Chondrocyte (in vitro differentiated cells): ENCODE results near the gene RAB5IF. TPM values are rescaled to one million over a fixed set of nuclear protein-coding genes. Genes with fewer than 3 reads are reported as not detected.

ENCODE experiments used
- DNase-seq: peaks from one replicate; pipeline ENCODE4 v3.0.0; 2021; ENCODE audit warnings: mixed read lengths, low spot score
- H3K27ac Mint-ChIP-seq: one replicate; pipeline ENCODE4 v1.8.0; 2021; ENCODE audit warnings: mild to moderate bottlenecking, moderate library complexity, mixed read lengths; ENCODE audit not compliant: unreplicated experiment
- H3K27me3 Mint-ChIP-seq: 2 replicates; pipeline ENCODE4 v1.8.0; 2021; ENCODE audit warnings: low read depth, mixed read lengths
- H3K36me3 Mint-ChIP-seq: 2 replicates; pipeline ENCODE4 v1.8.0; 2021; ENCODE audit warnings: low read depth, mixed read lengths
- H3K4me1 Mint-ChIP-seq: 2 replicates; pipeline ENCODE4 v1.8.0; 2021; ENCODE audit warnings: low read depth, mild to moderate bottlenecking, mixed read lengths
- H3K4me3 Mint-ChIP-seq: one replicate; pipeline ENCODE4 v1.8.0; 2021; ENCODE audit warnings: mild to moderate bottlenecking, moderate library complexity, mixed read lengths; ENCODE audit not compliant: unreplicated experiment
- H3K9me3 Mint-ChIP-seq: 2 replicates; pipeline ENCODE4 v1.8.0; 2021; ENCODE audit warnings: low read depth, mixed read lengths
- total RNA-seq: library from RNA; stranded (reverse); gene quantifications from 3 replicates; pipeline ENCODE4 v1.2.1, GENCODE V29; 2021
- TF ChIP-seq, protein P1 (sequence below): fragments of 200-600 bp; sonication (generic); IDR thresholded peaks from 2 replicates; pipeline ENCODE4 v1.5.0; 2021; ENCODE audit warnings: antibody characterized with exemption, mild to moderate bottlenecking, moderate library complexity

Gene RAB5IF
- total RNA-seq, 1 donor from 2014 or later, result 71.5 TPM

- TF ChIP-seq, protein P1, sequence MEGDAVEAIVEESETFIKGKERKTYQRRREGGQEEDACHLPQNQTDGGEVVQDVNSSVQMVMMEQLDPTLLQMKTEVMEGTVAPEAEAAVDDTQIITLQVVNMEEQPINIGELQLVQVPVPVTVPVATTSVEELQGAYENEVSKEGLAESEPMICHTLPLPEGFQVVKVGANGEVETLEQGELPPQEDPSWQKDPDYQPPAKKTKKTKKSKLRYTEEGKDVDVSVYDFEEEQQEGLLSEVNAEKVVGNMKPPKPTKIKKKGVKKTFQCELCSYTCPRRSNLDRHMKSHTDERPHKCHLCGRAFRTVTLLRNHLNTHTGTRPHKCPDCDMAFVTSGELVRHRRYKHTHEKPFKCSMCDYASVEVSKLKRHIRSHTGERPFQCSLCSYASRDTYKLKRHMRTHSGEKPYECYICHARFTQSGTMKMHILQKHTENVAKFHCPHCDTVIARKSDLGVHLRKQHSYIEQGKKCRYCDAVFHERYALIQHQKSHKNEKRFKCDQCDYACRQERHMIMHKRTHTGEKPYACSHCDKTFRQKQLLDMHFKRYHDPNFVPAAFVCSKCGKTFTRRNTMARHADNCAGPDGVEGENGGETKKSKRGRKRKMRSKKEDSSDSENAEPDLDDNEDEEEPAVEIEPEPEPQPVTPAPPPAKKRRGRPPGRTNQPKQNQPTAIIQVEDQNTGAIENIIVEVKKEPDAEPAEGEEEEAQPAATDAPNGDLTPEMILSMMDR, result no peak
- Mint-ChIP-seq H3K36me3 (peaks cover 18% of the 10 kb centered on the region), H3K27ac (no peak overlapping the region), H3K4me1 (peaks cover 10% of the 10 kb centered on the region), H3K4me3 (no peak overlapping the region), H3K27me3 (no peaks in the 10 kb centered on the region), H3K9me3 (no peaks in the 10 kb centered on the region)
- DNase-seq, result no peak
Observed at GRCh38 chr20:36582322-36582721, 23.3 kb upstream of the RAB5IF start.

- H3K36me3 Mint-ChIP-seq, result peaks cover 18% of the 10 kb centered on the region
- TF ChIP-seq, protein P1, result no peak
- H3K27ac Mint-ChIP-seq, result no peak overlapping the region
Observed at GRCh38 chr20:36582821-36583220, 22.8 kb upstream of the RAB5IF start.

DNA sequence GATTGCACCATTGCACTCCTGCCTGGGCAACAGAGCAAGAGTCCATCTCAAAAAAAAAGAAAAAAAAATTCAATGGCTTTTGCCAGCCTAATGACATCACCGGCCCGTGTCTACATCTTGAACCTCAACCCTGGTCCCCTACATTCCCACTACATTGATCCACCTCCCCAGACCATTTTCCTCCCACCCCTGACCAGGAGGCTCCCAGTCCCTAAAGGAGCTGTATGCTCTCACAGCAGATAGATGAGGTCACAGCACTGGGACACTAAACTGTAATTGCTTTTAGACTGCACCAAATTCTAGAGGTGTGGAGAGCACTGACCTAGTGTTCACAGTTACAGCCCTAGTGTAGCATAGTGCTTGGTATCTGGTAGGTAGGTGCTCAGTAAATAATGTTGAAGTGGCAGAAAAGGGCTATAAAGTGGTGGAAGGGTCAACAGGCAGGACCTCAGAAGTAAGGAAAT is 21.5 kb upstream of the RAB5IF start:
- Mint-ChIP-seq H3K4me3 (no peak overlapping the region), H3K4me1 (peaks cover 10% of the 10 kb centered on the region), H3K27me3 (no peaks in the 10 kb centered on the region), H3K36me3 (peaks cover 18% of the 10 kb centered on the region), H3K9me3 (no peaks in the 10 kb centered on the region), H3K27ac (no peak overlapping the region)
- DNase-seq, result no peak
- TF ChIP-seq, protein P1, result no peak

More at GRCh38 chr20:36582821-36583220, 22.8 kb upstream of the RAB5IF start:
- peaks cover 10% of the 10 kb centered on the region for H3K4me1 Mint-ChIP-seq
- no peaks in the 10 kb centered on the region for H3K9me3 Mint-ChIP-seq
- no peak for DNase-seq
- H3K27me3 Mint-ChIP-seq, result no peaks in the 10 kb centered on the region
- H3K4me3 Mint-ChIP-seq, result no peak overlapping the region

DNA sequence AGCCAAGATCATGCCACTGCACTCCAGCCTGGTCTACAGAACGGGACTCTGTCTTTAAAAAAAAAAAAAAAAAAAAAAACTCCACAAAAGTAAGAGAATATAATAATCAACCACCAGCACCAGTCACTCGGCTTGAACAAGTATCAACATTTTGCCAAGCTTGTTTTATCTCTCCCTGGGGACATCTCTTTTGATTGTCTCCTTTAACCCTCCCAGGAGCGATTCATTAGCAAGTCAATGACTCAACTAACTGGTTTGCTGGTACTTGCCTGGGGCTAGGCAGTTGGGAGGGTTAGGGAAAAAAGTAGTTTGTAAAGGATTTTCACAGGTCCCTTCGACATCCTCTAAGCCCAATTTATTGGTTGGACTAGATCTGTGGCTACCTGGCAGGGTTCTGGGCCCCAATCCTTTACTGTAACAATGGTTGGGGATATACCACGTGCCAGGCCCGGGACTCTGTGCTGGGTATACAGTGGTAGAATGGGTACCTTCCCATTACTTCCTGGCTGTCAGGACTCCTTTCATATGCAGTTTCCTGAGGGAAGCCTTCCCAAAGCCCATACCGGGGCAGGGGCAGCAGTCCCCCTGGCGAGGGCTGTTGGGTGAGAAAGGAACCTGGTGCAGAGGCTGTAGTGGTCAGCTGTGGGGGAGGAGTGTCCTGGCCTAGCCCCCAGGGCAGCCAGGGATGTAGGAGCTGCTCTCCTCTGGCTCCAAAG is 20.0 kb upstream of the RAB5IF start:
- no peak for DNase-seq
- Mint-ChIP-seq H3K4me3 (no peak overlapping the region), H3K4me1 (peaks cover 3% of the 10 kb centered on the region), H3K36me3 (peaks cover 10% of the 10 kb centered on the region), H3K27me3 (no peaks in the 10 kb centered on the region), H3K9me3 (no peaks in the 10 kb centered on the region), H3K27ac (no peak overlapping the region)
- TF ChIP-seq, protein P1, result no peak

GRCh38 chr20:36587388-36588070 is 18.1 kb upstream of the RAB5IF start:
- no peak for DNase-seq
- TF ChIP-seq, protein P1, result no peak
- Mint-ChIP-seq H3K27me3 (no peaks in the 10 kb centered on the region), H3K27ac (no peak overlapping the region), H3K4me1 (peaks cover 15% of the 10 kb centered on the region), H3K9me3 (no peaks in the 10 kb centered on the region), H3K36me3 (peaks cover 9% of the 10 kb centered on the region), H3K4me3 (no peak overlapping the region)
